D721Med (cell line): ENCODE data around the gene WWC1.

Experiments
- DNase-seq: peaks from one replicate; pipeline ENCODE4 v3.0.0; 2011; ENCODE audit warnings: low spot score; ENCODE audit not compliant: insufficient read length
- FAIRE-seq: peaks from 2 replicates; lab custom pipeline; 2011; peaks lifted over from hg19 to GRCh38; lab: Jason Lieb, UNC
- TF ChIP-seq, protein P1 (sequence below): IDR thresholded peaks from 2 replicates; pipeline ENCODE4 v1.5.1; 2012; ENCODE audit warnings: mild to moderate bottlenecking, control low read depth; ENCODE audit not compliant: insufficient read depth; ENCODE audit errors: missing control alignments

The WWC1 gene

GRCh38 chr5:168401226-168401625 lies 109.8 kb downstream of the WWC1 start:
- TF ChIP-seq, protein P1, sequence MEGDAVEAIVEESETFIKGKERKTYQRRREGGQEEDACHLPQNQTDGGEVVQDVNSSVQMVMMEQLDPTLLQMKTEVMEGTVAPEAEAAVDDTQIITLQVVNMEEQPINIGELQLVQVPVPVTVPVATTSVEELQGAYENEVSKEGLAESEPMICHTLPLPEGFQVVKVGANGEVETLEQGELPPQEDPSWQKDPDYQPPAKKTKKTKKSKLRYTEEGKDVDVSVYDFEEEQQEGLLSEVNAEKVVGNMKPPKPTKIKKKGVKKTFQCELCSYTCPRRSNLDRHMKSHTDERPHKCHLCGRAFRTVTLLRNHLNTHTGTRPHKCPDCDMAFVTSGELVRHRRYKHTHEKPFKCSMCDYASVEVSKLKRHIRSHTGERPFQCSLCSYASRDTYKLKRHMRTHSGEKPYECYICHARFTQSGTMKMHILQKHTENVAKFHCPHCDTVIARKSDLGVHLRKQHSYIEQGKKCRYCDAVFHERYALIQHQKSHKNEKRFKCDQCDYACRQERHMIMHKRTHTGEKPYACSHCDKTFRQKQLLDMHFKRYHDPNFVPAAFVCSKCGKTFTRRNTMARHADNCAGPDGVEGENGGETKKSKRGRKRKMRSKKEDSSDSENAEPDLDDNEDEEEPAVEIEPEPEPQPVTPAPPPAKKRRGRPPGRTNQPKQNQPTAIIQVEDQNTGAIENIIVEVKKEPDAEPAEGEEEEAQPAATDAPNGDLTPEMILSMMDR: no peak
- DNase-seq (no peak), FAIRE-seq (no peak)

- FAIRE-seq (no peak), DNase-seq (no peak)
- TF ChIP-seq, protein P1: no peak
Measured at GRCh38 chr5:168401880-168402279, 110.4 kb downstream of the WWC1 start.

DNA sequence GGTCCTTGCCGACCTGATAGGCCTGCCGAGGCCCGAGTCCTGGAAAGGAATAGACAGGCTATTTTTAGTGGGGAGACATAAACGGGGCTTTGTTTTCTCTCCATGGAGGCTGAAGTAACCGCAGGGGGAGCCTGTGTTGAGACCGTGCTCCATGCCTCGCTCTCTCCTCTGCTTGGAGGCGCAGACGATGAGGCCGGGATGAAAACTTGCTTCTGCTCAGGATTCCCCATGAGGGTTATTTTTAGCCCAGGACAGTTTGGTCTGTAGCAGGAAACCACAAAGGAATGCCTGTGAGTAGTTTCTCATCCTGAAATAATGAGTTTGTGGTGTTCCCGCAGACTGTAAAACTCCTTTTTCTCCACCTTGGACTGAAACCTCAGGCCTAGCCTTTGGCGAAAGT lies 112.9 kb downstream of the WWC1 start:
- FAIRE-seq (no peak), DNase-seq (no peak)
- TF ChIP-seq, protein P1: no peak

DNA sequence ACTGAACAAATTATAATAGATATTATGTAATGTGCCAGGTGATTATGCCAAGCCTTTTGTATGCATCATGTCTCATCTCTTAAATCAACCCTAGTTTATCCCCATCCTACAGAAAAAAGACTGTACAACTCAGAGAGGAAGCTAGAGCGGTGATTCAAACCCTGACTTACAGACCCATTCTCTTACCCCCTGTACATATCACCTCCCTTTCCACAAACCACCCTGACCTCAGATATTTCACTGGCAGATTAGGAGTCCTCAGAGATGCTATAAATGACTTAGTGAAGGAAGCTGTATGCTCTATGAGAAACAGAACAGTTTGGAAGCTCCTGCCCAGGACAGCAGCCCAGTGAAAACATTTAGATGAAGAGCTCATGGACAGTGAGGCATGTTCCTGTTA lies 115.8 kb downstream of the WWC1 start:
- TF ChIP-seq, protein P1: no peak
- DNase-seq: no peak
- FAIRE-seq: no peak

- TF ChIP-seq, protein P1: no peak
- DNase-seq (no peak), FAIRE-seq (no peak)
Measured at GRCh38 chr5:168408561-168409305, 117.3 kb downstream of the WWC1 start.

DNA sequence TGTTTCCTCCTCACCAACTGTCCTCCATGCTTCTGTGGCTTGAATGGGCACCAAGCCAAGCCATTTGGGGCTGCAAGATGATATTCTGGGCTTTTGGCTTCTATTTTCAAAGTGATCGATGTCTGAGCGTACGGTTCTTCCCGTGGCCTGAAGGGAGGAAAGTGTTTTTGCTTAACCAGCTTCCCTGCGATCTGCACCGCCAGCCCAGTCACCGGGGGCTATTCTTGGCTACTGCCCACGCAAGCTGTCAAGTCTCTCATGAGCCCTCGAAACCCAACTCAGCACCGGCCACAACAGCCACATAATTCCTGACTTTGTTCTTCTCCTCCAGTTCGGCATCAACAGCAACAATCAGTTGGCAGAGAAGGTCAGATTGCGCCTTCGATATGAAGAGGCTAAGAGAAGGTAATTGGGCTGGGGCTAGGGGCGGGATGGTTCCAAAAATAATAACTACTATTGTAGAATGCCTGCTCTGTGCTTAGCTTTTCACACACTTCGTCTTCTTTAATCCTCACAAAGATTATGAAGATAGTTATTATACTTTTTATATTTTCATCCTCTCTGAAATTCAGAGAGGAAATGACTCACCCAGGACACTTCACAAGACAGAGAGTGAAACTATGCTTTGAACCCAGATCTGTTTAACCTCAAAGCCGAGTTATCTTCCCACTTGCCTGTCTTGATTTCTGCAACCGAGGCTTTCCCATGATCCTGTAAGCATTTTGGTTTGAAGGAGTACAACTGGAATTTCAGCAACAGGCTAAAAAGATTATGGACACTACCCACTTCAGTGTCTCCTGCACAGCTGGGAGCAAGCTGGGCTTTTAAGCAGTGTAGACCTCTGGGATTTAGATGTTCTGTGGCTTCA lies 118.4 kb downstream of the WWC1 start:
- TF ChIP-seq, protein P1: no peak
- FAIRE-seq: no peak
- DNase-seq: no peak
